Occipital lobe (tissue), 2 donors: Measurements from ENCODE around the gene AKT2. TPM values are rescaled to one million over a fixed set of nuclear protein-coding genes. Genes with fewer than 3 reads are reported as not detected.
"Not testable (repeated sequence)": the region's sequence is repeated elsewhere in the genome, so short reads cannot be mapped to it uniquely, and the experiment has no call there.

ENCODE experiments used
- DNase-seq: peaks from one replicate; lab custom pipeline; 2025; lab: John Stamatoyannopoulos, UW
- total RNA-seq: library from RNA; depleted of rRNA; stranded (reverse); fragments of >200 nt; gene quantifications from one replicate; pipeline ENCODE4 v1.2.3, GENCODE V29; 2014

The AKT2 gene
- total RNA-seq, 1 donor from 2014 or later, result 51.8 TPM

DNA sequence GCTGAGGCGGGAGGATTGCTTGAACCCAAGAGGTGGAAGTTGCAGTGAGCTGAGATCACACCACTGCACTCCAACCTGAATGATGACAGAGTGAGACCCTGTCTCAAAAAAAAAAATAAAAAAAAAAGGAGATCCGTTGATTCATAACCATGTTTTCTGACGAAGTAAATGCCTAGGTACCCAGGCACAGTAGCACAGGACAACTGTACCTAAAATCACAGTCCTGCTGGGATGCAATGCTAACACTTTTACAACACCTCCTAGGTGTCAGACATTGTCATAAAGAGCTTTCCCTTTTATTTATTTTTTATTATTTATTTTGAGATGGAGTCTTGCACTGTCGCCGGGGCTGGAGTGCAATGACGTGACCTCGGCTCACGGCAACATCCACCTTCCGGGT is 64.5 kb downstream of the AKT2 start:
- no peak for DNase-seq

DNA sequence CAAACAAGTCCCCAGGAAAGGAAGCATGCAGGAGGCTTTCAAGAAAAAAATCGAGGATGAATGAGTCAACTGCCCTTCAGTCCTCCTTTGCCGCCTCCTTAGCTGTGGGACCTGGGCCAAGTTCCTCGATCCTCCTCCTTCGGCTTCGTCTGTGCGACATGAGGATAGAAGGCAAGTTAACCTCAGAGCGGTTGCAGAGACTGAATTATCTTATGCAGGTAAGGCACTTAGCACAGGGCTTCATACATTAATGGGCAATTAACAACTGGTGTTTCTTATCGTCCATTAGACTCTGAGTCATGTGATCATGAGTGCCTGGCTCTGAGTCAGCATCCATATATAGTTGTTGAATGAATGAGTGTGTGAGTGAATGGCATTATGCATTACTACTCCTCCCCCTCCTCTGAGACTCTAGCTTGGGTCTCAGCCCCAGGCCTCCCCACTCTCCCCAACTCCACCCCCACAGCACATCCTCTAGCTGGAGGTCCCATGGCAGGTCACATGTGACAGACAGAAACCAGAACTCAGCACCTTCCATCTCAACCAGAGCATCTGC is 65.3 kb downstream of the AKT2 start:
- DNase-seq, result peak; percentile 57

DNA sequence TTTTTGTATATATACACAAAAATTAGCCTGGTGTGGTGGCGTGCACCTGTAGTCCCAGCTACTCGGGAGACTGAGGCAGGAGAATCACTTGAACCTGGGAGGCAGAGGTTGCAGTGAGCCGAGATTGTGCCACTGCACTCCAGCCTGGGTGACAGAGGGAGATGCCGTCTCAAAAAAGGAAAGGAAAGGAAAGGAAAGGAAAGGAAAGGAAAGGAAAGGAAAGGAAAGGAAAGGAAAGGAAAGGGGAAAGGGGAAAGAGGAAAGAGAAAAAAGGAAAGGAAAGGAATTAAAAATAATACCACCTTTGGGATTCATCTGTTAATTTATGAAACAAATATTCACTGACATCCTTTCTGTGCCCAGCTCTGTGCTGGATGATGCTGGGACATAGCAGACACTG is 66.1 kb downstream of the AKT2 start:
- DNase-seq, result not testable (repeated sequence)

DNA sequence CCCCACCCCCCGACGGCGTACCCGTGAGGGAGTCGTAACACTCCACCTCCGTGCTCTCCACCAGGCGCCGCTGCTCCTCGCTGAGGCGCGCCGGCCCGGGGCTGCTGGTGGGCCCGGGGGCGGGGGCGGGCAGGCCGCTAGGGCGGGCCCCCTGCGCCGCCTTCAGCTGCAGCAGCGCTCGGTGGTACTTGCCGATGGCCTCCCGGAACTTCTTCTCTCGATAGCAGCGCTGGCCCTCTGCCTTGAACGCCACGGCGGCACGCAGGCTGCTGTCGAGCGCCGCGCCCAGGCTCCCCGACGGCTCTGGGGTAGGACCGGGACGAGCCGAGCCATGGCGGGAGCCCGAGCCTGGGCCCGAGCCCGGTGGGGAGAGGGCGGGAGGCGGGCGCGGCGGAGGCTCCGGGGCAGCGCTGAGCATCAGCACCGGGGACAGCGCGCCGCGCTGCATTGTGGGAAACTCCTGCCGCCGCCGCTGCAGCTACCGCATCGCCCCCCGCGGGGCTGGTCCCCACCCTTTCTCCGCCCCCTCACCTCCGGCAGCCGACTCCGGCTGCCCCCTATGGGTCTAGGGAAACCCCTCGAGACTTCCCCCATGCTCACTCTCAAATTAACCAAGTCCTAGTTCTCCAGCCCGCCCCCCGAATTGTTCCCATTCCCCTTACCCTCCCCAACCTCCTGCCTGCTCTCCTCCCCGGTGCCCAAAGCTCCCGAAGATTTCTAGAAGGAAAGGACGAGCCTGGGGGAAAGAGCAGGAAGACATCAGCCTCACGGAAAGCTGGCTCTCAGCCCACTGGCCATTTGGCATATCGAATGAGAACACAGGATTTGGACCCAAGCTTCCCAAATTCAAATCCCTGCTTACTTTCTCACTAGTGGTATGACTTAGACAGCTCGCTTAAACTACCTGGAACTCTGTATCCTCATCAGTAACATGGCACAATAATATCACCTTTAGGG is 66.9 kb downstream of the AKT2 start, which contains the start of gene TTC9B:
TTC9B (minus strand) TSS at position 451 of the 957 bp plus-strand sequence; CDS start at position 448, 3 bp downstream.
- DNase-seq, result no peak

DNA sequence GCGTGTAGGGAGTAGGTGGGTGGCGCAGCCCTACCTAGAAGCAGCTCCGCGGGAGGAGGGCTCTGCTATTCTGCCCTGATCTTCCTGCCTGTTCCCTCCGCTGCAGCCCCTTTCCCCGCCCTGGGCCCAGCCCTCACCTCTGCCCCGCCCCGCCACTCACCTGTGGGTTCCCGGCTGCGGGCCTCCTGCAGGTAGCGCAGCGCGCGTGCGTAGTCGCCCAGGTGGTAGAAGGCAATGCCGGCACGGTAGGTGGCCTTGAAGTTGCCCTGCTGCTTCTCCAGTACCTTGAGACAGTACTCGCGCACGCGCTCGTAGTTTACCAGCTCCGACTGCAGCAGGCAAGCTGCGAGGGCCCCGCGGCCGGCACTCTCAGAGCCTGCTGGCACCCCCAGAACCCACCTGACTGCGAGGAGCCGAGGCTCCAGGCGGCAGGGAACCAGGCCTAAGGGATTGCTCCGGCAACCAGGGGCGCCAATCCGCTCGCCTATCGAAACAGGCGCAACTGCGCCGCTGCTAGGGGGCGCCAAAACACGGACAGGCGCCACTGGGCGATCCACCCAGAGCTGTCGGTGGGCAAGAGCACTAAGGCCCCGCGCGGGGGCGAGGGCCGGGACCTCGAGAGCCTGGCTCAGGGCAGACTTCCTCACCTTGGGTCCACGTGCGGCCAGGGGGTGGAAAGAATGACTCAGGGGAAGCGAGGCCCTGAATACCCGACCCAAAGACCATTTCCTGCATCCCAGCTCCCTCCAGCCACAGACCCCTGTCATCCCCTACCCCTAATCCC is 67.9 kb downstream of the AKT2 start:
- DNase-seq, result no peak

DNA sequence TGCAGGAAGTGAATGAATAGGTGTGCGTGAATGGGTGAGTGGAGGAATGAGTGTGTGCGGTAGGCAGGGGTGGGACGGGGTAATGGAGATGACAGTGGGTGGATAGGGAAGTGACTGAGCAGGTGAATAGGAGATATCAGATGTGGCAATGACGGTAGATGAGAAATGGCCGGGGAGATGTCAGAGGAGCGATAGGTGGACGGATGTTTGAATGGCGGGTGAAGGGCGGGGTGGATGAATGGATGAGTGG is 68.4 kb downstream of the AKT2 start:
- DNase-seq, result no peak

DNA sequence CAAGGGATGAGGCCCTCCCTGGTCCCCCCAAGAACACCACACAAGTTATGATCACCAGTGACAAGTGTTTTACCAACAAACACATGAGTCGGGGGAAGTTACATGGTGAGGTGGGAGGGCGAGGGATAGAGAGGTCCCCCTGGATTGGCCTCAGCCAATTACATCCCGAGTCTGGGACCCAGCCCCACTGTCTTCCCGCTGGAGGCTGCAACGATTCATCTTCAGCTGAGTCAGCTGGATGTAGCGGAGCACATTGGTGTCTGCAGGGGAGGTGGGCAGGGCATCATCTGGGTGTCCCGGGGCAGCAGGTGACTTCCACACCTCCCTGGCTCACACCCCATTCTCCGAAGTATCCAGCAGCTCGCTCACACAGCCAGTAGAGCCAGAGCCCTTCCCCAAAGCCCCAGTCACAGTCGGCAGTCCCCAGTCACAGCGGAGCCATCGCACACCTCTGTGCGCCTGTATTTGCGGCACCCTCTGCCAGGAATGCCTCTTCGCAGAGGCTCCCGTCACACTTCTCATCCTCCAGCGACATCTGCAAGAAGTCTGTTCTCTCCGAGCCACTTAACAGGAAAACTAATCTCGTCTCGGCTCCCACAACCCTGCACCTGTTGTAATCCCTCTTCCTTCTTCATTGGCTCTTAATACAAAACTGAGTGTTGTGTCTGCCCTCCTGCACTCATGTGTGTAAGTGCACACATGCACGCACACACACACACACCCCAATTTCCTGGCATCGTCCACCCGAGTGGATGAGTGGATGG is 69.0 kb downstream of the AKT2 start:
- DNase-seq, result no peak

DNA sequence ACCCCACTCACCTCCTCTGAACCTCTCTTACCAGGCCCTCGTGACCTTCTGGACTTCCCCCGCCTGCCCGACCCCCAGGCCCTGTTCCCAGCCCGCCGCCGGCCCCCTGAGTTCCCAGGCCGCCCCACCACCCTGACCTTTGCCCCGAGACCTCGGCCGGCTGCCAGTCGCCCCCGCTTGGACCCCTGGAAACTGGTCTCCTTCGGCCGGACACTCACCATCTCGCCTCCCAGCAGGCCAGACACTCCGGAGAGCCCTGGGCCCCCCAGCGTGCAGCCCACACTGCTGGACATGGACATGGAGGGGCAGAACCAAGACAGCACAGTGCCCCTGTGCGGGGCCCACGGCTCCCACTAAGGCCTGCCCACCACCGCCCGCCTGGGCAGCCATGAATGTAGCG is 70.2 kb downstream of the AKT2 start:
- DNase-seq, result no peak

DNA sequence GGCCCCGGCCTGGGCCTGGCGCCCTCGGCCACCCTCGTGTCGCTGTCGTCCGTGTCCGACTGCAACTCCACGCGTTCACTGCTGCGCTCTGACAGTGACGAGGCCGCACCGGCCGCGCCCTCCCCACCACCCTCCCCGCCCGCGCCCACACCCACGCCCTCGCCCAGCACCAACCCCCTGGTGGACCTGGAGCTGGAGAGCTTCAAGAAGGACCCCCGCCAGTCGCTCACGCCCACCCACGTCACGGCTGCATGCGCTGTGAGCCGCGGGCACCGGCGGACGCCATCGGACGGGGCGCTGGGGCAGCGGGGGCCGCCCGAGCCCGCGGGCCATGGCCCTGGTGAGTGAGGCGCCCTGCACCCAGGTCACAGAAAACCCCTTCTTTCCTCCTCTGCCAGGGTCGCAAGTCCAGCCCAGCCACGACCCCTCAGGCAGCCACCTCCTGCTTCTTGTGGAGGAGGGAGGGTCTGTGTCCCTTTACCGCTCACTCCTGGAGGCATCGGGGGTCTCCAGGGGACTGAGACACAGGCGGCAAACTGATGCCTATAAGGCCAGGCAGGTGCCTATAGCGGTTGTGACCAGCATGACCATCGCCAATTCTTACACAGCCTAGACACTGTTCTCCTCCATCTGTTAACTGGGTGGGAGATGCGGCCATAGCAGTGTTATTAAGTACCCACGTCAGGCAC is 71.1 kb downstream of the AKT2 start:
- DNase-seq, result no peak

DNA sequence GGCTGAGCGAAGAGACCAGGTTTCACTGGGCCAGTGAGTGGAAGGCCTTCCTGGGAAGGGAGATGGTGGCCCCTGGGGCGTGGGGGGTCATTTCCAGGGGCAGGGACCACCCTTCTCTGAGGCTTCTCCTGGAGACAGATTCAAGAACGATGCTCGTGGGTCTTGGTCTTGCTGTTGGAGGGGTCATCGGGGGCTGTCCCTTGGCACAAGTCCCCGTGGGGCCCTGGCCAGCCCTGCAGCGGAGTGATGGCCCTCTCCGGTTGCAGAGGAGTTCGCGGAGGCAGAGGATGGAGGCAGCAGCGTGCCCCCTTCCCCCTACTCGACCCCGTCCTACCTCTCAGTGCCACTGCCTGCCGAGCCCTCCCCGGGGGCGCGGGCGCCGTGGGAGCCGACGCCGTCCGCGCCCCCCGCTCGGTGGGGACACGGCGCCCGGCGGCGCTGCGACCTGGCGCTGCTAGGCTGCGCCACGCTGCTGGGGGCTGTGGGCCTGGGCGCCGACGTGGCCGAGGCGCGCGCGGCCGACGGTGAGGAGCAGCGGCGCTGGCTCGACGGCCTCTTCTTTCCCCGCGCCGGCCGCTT is 71.8 kb downstream of the AKT2 start:
- no peak for DNase-seq

DNA sequence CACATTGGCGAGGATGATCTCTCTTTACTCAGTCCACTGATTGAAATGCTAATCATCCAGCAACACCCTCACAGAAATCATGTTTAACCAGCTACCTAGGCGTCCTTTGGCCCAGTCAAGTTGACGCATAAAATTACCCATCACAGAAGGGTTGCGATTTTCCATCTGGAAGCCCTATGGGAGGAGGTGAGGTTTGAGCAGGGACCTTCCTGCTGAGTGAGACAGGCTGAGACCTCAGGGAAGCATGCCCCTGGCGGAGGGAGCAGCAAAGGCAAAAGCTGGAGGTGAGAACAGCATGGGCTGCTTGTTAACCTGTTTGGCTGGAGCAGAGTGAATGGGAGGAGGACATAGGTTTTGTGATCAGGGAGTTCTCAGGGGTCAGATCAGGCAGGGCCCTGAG is 74.3 kb downstream of the AKT2 start:
- DNase-seq, result no peak

DNA sequence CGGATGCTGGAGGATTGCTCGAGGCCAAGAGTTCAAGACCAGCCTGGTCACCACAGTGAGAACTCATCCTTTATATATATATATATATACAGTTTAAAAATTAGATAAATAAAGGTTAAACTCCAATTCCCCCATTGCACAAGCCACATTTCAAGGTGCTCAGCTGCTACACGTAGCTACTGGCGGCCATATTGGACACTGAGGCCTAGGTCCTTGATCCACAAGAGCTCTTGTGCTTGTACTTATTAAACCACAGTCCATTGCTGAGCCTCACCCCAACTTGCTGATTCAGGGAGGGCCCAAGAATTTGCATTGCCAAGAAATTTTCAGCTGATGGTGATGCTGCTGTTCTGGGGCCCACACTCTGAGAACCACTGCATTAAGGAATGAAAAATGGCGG is 76.5 kb downstream of the AKT2 start:
- DNase-seq, result no peak

DNA sequence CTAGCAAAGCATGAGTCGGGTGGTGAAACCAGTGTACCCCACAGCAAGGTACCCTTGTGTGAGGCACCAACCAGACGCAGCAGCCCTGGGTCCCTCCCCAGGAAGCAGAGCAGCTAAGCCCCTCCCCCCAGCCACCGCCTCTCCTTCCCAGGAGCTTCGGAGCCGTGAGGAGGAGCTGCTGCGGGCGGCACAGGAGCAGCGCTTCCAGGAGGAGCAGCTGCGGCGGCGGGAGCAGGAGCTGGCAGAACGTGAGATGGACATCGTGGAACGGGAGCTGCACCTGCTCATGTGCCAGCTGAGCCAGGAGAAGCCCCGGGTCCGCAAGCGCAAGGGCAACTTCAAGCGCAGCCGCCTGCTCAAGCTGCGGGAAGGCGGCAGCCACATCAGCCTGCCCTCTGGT is 79.4 kb downstream of the AKT2 start:
- no peak for DNase-seq

DNA sequence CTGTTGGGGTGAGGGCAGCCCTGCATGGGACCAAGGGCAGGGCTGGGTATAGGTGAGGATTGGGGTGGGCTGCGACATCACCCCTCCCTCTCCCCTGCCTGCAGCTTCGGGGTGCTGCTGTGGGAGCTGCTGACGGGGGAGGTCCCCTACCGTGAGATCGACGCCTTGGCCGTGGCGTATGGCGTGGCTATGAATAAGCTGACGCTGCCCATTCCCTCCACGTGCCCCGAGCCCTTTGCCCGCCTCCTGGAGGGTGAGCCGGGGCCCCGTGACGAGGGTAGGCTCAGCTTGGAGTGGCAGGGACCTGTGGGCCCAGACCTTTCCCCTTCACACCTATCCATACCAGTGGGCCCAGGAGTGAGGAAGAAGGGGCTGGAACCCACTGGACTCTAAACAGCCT is 80.8 kb downstream of the AKT2 start:
- DNase-seq, result no peak

DNA sequence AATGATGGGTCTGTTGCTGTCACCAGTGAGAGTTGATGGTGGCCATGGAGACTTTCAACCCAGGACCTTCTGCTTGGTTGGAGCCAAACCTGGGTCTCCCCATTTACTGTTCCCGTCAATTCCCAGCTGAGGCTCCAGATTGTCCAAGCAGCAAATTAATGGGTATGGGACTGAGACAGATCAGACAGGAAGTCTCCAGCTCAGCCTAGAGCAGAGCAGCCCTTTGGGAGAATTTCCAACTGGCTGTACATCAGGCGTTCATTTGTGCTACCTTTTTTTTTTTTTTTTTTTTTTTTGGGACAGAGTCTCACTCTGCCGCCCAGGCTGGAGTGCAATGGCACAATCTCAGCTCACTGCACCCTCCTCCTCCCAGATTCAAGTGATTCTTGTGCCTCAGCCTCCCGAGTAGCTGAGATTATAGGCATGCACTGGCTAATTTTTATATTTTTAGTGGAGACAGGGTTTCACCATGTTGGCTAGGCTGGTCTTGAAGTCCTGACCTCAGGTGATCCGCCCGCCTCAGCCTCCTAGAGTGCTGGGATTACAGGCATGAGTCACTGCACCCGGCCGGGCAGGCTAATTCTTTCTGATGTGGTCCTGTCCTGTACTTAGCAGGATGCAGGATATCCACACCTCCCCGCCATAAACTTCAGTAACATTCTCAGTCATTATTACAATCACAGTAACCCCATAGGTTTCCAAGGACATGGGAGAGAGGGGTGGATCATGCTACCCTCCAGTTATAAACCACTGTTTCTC is 84.6 kb downstream of the AKT2 start:
- DNase-seq, result no peak

DNA sequence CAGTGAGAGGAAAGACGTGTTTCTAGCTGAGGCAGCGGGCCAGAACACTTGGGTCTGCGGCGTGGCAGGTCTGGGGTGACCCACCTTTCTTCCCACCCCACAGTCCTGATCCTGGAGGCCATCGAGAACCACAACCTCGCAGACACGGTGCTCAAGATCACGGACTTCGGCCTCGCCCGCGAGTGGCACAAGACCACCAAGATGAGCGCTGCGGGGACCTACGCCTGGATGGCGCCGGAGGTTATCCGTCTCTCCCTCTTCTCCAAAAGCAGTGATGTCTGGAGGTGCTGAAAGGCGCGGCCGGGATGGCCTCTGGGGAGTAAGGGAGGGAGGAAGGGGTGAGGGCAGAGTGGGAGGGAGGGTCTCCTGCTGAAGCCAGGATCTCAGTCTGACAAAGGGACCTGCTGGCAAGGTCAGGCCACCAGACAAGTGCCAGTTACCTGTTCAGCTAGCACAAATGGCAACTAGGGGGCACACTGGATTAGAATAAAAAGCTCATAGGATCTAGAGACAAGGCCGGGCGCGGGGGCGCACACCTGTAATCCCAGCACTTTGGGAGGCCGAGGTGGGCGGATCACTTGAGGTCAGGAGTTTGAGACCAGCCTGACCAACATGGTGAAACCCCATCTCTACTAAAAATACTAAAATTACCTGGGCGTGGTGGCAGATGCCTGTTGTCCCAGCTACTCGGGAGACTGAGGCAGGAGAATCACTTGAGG is 86.7 kb downstream of the AKT2 start:
- DNase-seq, result no peak

DNA sequence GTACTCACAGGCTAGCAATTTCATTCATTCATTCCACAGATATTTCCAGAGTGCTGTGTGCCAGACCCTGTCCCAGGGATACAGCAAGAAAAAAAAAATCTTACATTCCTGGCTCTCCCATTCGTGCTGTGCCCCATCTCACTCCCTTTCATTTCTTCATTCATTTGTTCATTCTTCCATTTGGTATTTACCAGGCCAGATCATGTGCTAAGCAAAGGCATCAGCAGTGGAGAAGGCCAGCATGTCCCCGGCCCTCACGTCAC is 91.6 kb downstream of the AKT2 start:
- no peak for DNase-seq

DNA sequence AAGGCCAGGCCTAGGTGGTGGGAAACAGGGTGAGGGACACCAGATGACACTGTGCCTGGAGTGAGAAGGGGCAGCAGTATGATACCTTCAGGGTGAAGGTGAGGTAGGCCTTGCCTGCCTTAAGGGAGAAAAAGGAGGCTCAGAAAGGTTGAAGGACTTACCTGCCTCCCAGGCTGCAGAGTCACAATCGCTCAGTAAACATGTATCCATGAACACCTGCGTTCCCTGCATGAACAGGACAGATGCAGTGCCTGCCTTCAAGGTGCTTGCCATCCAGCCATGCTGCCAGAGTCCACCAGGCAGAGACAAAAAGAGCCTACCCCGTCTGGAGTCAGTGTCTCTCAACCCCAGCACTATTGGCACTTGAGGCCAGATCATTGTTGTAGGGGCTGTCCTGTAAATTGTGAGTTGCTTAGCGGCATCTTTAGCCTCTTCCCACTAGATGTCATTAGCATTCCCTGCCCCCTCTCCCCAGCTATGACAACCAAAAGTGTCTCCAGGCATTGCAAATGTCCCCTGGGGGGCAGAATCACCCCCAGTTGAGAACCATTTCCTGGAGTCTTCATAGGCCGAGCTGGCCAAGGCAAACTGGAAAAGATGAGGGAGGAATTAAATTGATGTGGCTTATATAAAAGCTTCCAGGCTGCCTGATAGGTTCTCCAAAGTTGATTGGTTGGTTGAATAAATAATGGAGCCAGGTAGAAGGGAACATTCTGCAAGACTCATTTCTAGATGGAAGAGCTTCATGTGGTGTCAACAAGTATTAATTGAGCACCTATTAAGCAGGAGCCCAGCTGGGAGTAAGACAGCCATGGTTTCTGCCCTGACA is 92.2 kb downstream of the AKT2 start:
- no peak for DNase-seq
